ENCODE data around the gene CTRL.

- TF ChIP-seq POLR2A (IDR thresholded peaks at IDR 0.05): no peak
- no peak for TF ChIP-seq CTCF (IDR thresholded peaks at IDR 0.05 in 4 of 5, conservative IDR thresholded peaks at IDR 0.05 in 1 of 5)
Observed at GRCh38 chr16:67914758-67915495, 16.7 kb downstream of the CTRL start.
